HepG2 (cell line): Measurements from ENCODE around the gene SNAPIN. TPM values are rescaled to one million over a fixed set of nuclear protein-coding genes. Genes with fewer than 3 reads are reported as not detected.

Experiments used
- ATF1 ChIP-seq: IDR thresholded peaks from 2 replicates; pipeline ENCODE4 v1.6.1; 2016; ENCODE audit warnings: mild to moderate bottlenecking, control low read depth
- HNF4G ChIP-seq, 2 experiments: sonication (generic) in 1 of 2; formaldehyde crosslinking in 1 of 2; IDR thresholded peaks; 2 replicates each; pipeline versions ENCODE4 v1.4.0 to v1.6.1; 2011 to 2020; ENCODE audit warnings: borderline replicate concordance in 2 of 2, low read depth in 2 of 2, mild to moderate bottlenecking in 2 of 2, low read length in 1 of 2, missing genetic modification reagents in 1 of 2, moderate library complexity in 1 of 2
- KDM1A ChIP-seq: IDR thresholded peaks from 2 replicates; pipeline ENCODE4 v1.6.1; 2016; ENCODE audit warnings: missing compliant biosample characterization
- KDM3A ChIP-seq: IDR thresholded peaks from 2 replicates; pipeline ENCODE4 v1.6.1; 2018; ENCODE audit warnings: low read depth, missing compliant biosample characterization
- MAZ ChIP-seq, 2 experiments: sonication (generic) in 1 of 2; formaldehyde crosslinking in 1 of 2; IDR thresholded peaks; 2 replicates each; pipeline versions ENCODE4 v1.5.0 to v1.6.1; 2012 to 2020; ENCODE audit warnings: low read depth in 2 of 2, mild to moderate bottlenecking in 2 of 2, borderline replicate concordance in 1 of 2, improper control_type of control experiment in 1 of 2, low read length in 1 of 2, missing genetic modification reagents in 1 of 2, moderate library complexity in 1 of 2
- SALL1 ChIP-seq: sonication (generic); formaldehyde crosslinking; IDR thresholded peaks from 2 replicates; pipeline ENCODE4 v1.8.0; 2022; ENCODE audit warnings: mild to moderate bottlenecking, missing genetic modification reagents
- ZEB1 ChIP-seq: IDR thresholded peaks from 2 replicates; pipeline ENCODE4 v1.6.1; 2012; ENCODE audit warnings: mild to moderate bottlenecking, low read depth, inconsistent platforms; ENCODE audit not compliant: insufficient replicate concordance
- ZNF441 ChIP-seq: sonication (generic); formaldehyde crosslinking; IDR thresholded peaks from 2 replicates; pipeline ENCODE4 v1.7.0; 2021; ENCODE audit warnings: missing genetic modification reagents, borderline replicate concordance
- ZNF777 ChIP-seq: sonication (generic); formaldehyde crosslinking; IDR thresholded peaks from 2 replicates; pipeline ENCODE4 v1.4.0; 2020; ENCODE audit warnings: missing genetic modification reagents
- ZSCAN29 ChIP-seq: sonication (generic); formaldehyde crosslinking; conservative IDR thresholded peaks from 2 replicates; pipeline ENCODE4 v1.4.0; 2020; ENCODE audit warnings: mild to moderate bottlenecking, missing genetic modification reagents
- polyA plus RNA-seq, 8 experiments: library from polyadenylated mRNA; depleted of rRNA in 3 of 8; stranded (reverse) in 7 of 8; unstranded in 1 of 8; fragments of >200 nt; fragmentation: Illumina TruSeq in 4 of 8; extraction: Trizol in 4 of 8; gene quantifications; 2 replicates each; pipeline versions ENCODE4 v1.2.1 to v1.2.3, GENCODE V29; 2011 to 2016; ENCODE audit warnings: low read depth in 4 of 8, missing spikeins in 1 of 8, mixed read lengths in 1 of 8; ENCODE audit not compliant: insufficient read depth in 1 of 8
- total RNA-seq, 5 experiments: library from RNA; depleted of rRNA; stranded (reverse); fragments of >200 nt; fragmentation: Illumina TruSeq; extraction: Trizol; gene quantifications; 2 replicates each; pipeline ENCODE4 v1.2.3, GENCODE V29; 2016; ENCODE audit warnings: low read depth in 1 of 5
- TF ChIP-seq, protein P1 (sequence below): IDR thresholded peaks from 2 replicates; pipeline ENCODE4 v1.6.1; 2016; ENCODE audit warnings: low read depth, borderline replicate concordance
- TF ChIP-seq, protein P2 (sequence below): sonication (generic); formaldehyde crosslinking; IDR thresholded peaks from 2 replicates; pipeline ENCODE4 v1.4.0; 2020; ENCODE audit warnings: mild to moderate bottlenecking, missing genetic modification reagents
- TF ChIP-seq, protein P3 (sequence below): sonication (generic); formaldehyde crosslinking; IDR thresholded peaks from 2 replicates; pipeline ENCODE4 v1.4.0; 2020; ENCODE audit warnings: mild to moderate bottlenecking, missing genetic modification reagents
- TF ChIP-seq, protein P4 (sequence below): sonication (generic); formaldehyde crosslinking; IDR thresholded peaks from 2 replicates; pipeline ENCODE4 v1.4.0; 2020; ENCODE audit warnings: missing genetic modification reagents, mild to moderate bottlenecking, borderline replicate concordance
- TF ChIP-seq, protein P5 (sequence below): sonication (generic); formaldehyde crosslinking; IDR thresholded peaks from 2 replicates; pipeline ENCODE4 v1.5.1; 2020; ENCODE audit warnings: mild to moderate bottlenecking, missing genetic modification reagents, borderline replicate concordance
- TF ChIP-seq, protein P6 (sequence below): sonication (generic); formaldehyde crosslinking; IDR thresholded peaks from 2 replicates; pipeline ENCODE4 v1.5.0; 2020; ENCODE audit warnings: mild to moderate bottlenecking, low read depth, missing genetic modification reagents, borderline replicate concordance

SNAPIN gene
- total and polyA plus RNA-seq, 2 of the 13 experiments (the other 11 are each of a cell fraction or from before 2014, with no cell fraction given) = 23.9 to 25.7 TPM

- TF ChIP-seq MAZ (IDR thresholded peaks at IDR 0.05; ENCODE audit: borderline replicate concordance, low read depth, low read length) (peak; percentile 89), MAZ (CRISPR knock-in tag; IDR thresholded peaks at IDR 0.05; ENCODE audit: low read depth) (peak; percentile 86), HNF4G (IDR thresholded peaks at IDR 0.05; ENCODE audit: borderline replicate concordance, low read depth, low read length) (no peak), HNF4G (CRISPR knock-in tag; IDR thresholded peaks at IDR 0.05; ENCODE audit: borderline replicate concordance, low read depth) (no peak), ZNF441 (CRISPR knock-in tag) (no peak; the same call in 1 of the 2 replicates), ATF1 (CRISPR knock-in tag) (peak; percentile 86), ZNF777 (no peak; the same call in 1 of the 2 replicates), KDM1A (CRISPR knock-in tag) (no peak), ZEB1 (no peak), KDM3A (CRISPR knock-in tag) (no peak; the same call in 1 of the 2 replicates), SALL1 (CRISPR knock-in tag) (peak; percentile 87), ZSCAN29 (no peak)
- TF ChIP-seq, protein P1, sequence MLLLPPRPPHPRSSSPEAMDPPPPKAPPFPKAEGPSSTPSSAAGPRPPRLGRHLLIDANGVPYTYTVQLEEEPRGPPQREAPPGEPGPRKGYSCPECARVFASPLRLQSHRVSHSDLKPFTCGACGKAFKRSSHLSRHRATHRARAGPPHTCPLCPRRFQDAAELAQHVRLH = peak; percentile 84
- TF ChIP-seq, protein P2, sequence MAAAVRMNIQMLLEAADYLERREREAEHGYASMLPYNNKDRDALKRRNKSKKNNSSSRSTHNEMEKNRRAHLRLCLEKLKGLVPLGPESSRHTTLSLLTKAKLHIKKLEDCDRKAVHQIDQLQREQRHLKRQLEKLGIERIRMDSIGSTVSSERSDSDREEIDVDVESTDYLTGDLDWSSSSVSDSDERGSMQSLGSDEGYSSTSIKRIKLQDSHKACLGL (CRISPR knock-in tag) = no peak
- TF ChIP-seq, protein P3, sequence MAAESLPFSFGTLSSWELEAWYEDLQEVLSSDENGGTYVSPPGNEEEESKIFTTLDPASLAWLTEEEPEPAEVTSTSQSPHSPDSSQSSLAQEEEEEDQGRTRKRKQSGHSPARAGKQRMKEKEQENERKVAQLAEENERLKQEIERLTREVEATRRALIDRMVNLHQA = no peak
- TF ChIP-seq, protein P4, sequence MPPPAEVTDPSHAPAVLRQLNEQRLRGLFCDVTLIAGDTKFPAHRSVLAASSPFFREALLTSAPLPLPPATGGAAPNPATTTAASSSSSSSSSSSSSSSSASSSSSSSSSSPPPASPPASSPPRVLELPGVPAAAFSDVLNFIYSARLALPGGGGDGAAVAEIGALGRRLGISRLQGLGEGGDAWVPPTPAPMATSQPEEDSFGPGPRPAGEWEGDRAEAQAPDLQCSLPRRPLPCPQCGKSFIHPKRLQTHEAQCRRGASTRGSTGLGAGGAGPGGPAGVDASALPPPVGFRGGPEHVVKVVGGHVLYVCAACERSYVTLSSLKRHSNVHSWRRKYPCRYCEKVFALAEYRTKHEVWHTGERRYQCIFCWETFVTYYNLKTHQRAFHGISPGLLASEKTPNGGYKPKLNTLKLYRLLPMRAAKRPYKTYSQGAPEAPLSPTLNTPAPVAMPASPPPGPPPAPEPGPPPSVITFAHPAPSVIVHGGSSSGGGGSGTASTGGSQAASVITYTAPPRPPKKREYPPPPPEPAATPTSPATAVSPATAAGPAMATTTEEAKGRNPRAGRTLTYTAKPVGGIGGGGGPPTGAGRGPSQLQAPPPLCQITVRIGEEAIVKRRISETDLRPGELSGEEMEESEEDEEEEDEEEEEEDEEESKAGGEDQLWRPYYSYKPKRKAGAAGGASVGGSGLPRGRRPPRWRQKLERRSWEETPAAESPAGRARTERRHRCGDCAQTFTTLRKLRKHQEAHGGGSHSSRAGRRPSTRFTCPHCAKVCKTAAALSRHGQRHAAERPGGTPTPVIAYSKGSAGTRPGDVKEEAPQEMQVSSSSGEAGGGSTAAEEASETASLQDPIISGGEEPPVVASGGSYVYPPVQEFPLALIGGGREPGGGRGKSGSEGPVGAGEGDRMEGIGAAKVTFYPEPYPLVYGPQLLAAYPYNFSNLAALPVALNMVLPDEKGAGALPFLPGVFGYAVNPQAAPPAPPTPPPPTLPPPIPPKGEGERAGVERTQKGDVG = no peak
- TF ChIP-seq, protein P5, sequence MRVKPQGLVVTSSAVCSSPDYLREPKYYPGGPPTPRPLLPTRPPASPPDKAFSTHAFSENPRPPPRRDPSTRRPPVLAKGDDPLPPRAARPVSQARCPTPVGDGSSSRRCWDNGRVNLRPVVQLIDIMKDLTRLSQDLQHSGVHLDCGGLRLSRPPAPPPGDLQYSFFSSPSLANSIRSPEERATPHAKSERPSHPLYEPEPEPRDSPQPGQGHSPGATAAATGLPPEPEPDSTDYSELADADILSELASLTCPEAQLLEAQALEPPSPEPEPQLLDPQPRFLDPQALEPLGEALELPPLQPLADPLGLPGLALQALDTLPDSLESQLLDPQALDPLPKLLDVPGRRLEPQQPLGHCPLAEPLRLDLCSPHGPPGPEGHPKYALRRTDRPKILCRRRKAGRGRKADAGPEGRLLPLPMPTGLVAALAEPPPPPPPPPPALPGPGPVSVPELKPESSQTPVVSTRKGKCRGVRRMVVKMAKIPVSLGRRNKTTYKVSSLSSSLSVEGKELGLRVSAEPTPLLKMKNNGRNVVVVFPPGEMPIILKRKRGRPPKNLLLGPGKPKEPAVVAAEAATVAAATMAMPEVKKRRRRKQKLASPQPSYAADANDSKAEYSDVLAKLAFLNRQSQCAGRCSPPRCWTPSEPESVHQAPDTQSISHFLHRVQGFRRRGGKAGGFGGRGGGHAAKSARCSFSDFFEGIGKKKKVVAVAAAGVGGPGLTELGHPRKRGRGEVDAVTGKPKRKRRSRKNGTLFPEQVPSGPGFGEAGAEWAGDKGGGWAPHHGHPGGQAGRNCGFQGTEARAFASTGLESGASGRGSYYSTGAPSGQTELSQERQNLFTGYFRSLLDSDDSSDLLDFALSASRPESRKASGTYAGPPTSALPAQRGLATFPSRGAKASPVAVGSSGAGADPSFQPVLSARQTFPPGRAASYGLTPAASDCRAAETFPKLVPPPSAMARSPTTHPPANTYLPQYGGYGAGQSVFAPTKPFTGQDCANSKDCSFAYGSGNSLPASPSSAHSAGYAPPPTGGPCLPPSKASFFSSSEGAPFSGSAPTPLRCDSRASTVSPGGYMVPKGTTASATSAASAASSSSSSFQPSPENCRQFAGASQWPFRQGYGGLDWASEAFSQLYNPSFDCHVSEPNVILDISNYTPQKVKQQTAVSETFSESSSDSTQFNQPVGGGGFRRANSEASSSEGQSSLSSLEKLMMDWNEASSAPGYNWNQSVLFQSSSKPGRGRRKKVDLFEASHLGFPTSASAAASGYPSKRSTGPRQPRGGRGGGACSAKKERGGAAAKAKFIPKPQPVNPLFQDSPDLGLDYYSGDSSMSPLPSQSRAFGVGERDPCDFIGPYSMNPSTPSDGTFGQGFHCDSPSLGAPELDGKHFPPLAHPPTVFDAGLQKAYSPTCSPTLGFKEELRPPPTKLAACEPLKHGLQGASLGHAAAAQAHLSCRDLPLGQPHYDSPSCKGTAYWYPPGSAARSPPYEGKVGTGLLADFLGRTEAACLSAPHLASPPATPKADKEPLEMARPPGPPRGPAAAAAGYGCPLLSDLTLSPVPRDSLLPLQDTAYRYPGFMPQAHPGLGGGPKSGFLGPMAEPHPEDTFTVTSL (CRISPR knock-in tag) = peak; percentile 67
- TF ChIP-seq, protein P6, sequence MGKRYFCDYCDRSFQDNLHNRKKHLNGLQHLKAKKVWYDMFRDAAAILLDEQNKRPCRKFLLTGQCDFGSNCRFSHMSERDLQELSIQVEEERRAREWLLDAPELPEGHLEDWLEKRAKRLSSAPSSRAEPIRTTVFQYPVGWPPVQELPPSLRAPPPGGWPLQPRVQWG (CRISPR knock-in tag) = no peak
Measured at GRCh38 chr1:153633754-153634665, 24.5 kb upstream of the SNAPIN start, which contains the start of gene CHTOP (continued).
